SK-N-SH treated with all-trans-retinoic acid at 6 μM for 48 hours (cell line): ENCODE data around the gene CD163.

Source experiments
- CSDC2 ChIP-seq: fragments of 250-450 bp; sonication (Bioruptor Pico); IDR thresholded peaks from 2 replicates; pipeline ENCODE4 v1.5.0; 2020; ENCODE audit warnings: mild to moderate bottlenecking, moderate library complexity
- RARB ChIP-seq: fragments of 250-450 bp; sonication (Bioruptor Pico); IDR thresholded peaks from 2 replicates; pipeline ENCODE4 v1.8.0; 2021; ENCODE audit warnings: mild to moderate bottlenecking, moderate library complexity
- TF ChIP-seq, protein P1 (sequence below): fragments of 250-450 bp; sonication (Bioruptor Pico); IDR thresholded peaks from 2 replicates; pipeline ENCODE4 v1.8.0; 2020; ENCODE audit warnings: mild to moderate bottlenecking, moderate library complexity, borderline replicate concordance

DNA sequence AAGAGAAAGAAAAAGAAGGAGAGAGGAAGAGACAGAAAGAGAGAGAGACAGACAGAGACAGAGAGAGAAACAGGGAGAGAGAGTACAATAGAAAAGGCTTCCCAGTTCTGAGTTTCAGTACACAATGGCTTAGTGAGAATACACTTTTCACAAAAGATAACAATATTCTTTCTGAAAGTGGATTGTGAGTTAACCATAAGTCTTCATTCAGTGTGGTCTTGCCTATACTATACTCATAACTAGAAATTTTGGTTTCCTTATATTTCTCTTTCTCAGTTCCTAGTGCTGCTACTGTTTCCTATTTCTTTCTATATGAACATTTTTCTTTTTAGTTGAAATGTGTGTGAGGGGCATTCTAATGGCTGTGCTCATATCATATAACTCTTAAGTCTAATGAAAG lies 68.9 kb downstream of the CD163 start:
- TF ChIP-seq, protein P1, sequence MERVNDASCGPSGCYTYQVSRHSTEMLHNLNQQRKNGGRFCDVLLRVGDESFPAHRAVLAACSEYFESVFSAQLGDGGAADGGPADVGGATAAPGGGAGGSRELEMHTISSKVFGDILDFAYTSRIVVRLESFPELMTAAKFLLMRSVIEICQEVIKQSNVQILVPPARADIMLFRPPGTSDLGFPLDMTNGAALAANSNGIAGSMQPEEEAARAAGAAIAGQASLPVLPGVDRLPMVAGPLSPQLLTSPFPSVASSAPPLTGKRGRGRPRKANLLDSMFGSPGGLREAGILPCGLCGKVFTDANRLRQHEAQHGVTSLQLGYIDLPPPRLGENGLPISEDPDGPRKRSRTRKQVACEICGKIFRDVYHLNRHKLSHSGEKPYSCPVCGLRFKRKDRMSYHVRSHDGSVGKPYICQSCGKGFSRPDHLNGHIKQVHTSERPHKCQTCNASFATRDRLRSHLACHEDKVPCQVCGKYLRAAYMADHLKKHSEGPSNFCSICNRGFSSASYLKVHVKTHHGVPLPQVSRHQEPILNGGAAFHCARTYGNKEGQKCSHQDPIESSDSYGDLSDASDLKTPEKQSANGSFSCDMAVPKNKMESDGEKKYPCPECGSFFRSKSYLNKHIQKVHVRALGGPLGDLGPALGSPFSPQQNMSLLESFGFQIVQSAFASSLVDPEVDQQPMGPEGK (CRISPR knock-in tag), result no peak
- TF ChIP-seq CSDC2 (no peak), RARB (CRISPR knock-in tag) (no peak)
